GM20431 (cell line): ENCODE measurements around the gene DSTYK.
"Not testable (repeated sequence)": the region's sequence is repeated elsewhere in the genome, so short reads cannot be mapped to it uniquely, and the experiment has no call there.

ENCODE experiments used
- in situ Hi-C: fragments of 300-500 bp; cut with MseI, MboI; formaldehyde crosslinking; loops from one replicate; pipeline ENCODE4 v1.15.0; 2020; ENCODE audit warnings: low sequenced_read_pairs; ENCODE audit not compliant: unreplicated experiment

Gene DSTYK

DNA sequence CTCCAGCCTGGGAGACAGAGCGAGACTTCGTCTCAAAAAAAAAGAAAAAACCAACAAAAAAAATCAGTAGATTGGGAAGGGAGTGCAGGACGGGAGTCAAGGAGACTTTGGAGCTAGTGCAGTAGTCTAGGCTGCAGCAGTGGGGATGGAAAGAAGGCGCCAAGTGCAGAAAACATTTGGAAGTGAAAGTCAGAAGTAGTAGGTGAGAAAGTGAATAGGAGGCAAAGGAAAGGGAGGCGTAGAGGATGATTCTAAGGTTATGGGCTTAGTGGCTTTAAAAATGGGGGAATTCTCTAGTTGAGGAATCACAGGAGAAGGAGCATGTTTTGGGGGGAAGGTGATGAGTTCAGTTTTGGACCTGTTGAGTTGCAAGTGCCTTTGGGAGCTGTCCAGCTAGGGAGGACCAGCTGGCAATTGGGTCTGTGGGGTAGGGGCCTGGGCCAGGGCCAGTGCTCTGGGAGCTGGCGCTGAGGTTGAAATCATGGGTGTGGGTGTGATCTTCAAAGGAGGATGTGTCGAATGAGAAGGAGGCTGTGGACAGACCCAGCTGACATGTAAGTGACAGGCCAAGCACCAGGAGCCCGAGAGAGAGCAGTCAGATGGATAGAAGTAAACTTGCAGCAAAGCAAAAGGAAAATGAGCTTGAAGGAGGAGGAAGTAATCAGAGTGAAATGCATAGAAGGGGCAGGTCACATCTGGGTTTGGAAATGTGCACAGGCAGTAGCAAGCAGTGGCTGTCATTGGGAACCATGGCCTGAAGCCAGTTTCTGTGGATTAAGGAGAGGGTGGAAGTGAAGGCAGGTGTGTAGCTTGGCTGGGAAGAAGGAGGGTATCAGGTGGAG is 32.1 kb upstream of the DSTYK start:
- in situ Hi-C loops = no loop called here

- in situ Hi-C loops = no loop called here
These were observed 30.0 kb upstream of the DSTYK start for GRCh38 chr1:205241366-205242030.

GRCh38 chr1:205240569-205240968 is 29.1 kb upstream of the DSTYK start:
- in situ Hi-C loops = no loop called here

DNA sequence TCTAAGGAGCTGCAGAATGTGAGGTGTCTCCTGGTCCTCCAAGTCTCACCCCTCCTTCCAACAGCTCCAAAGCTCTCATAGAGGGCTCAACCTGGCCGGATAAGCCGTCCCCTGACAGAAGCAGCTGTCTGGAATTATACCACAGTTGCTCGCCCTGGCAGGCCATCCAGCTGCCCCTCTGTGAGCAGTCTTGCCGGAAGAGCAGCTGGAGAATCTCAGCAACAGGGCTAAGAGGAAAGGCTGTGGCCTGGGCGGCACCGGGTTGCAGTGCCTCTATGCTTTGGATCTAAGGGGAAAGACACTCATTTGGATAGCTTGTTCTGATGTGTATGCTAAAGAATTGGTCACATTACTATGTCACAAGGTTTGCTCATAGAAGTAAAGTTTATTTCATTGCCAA is 28.6 kb upstream of the DSTYK start:
- in situ Hi-C loops = no loop called here

- in situ Hi-C loops = no loop called here
These were observed 27.6 kb upstream of the DSTYK start for GRCh38 chr1:205239078-205239477.

DNA sequence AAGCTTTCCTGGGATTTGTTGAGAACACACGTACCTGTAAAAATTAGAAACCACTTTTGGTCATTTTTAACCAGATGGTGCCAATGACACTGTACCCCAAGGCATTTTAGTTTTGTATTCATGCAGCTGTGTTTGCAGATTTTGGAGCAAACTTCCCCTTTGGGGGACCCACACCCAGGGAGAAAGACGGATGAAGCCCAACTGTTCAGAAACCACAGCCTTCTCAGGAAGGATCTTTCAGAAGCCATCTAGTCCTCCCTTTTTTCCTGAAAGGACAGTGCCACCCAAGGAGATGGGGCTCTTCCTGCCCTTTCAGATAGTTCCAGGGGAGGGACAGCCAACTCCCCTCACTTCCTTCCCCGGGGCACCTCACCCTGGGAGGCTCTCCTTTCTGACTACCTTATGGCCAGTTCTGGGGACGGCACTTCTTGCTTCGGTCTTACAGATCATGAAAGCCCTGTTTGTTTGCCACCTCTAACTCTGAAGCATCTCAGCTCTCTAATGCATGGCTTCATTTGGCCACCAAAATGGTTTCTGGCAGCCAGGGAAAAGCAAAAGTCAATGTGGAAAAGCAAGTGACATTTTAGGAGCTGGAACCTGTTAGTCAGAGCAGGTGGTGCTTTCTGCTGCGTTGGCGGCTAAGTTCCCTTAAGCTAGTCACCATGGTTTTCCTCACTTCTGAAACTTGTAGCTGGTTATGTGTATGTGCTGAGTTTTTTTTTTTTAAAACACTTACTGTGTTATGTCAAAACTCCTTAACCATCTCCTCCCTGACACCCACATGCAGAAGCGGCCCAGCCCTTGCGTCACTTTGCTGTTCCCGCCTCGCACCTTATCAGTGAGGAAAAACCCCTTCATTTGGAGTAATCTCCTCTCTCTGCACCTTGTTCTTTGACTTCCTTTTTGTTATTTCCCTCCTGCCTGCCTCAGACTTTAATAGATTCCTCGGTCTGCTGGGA is 26.3 kb upstream of the DSTYK start:
- in situ Hi-C loops = no loop called here

- in situ Hi-C loops = no loop called here
These were observed 25.5 kb upstream of the DSTYK start for GRCh38 chr1:205236951-205237475.

DNA sequence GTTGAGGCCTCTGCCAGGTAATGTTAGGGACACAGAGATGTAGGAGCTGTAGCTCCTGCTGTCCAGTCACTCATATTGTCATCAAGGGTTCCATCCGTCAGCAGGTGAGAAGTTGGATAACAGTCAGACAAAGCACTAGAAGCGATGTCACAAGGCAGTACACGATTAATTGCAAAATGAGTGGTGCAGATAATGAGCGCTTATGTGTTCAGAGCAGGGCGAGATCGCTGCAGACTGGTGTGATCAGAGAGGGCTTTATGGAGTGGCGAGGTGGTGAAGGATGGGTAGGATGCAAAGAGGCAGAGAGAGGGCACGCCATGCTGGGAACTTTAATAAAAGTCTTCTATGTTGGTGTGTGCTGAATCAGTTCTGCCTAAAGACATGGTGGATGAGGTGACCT is 25.0 kb upstream of the DSTYK start:
- in situ Hi-C loops = no loop called here

GRCh38 chr1:205235951-205236350 is 24.4 kb upstream of the DSTYK start:
- in situ Hi-C loops = no loop called here

DNA sequence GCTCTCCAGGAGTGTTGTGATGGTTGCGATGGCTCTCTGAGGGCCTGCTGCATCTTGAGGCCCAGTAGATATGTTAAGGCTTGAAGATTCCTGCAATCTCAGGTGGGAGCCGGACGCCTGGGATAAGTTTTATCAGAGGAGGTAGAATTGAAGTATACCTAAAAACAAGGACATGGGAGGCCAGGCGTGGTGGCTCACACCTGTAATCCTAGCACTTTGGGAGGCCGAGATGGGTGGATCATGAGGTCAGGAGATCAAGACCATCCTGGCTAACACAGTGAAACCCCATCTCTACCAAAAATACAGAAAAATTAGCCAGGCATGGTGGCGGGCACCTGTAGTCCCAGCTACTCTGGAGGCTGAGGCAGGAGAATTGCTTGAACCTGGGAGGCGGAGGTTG is 22.5 kb upstream of the DSTYK start:
- in situ Hi-C loops = not testable (repeated sequence)

- in situ Hi-C loops = no loop called here
These were observed 21.5 kb upstream of the DSTYK start for GRCh38 chr1:205232945-205233397.

GRCh38 chr1:205232127-205232820 is 20.8 kb upstream of the DSTYK start:
- in situ Hi-C loops = no loop called here

DNA sequence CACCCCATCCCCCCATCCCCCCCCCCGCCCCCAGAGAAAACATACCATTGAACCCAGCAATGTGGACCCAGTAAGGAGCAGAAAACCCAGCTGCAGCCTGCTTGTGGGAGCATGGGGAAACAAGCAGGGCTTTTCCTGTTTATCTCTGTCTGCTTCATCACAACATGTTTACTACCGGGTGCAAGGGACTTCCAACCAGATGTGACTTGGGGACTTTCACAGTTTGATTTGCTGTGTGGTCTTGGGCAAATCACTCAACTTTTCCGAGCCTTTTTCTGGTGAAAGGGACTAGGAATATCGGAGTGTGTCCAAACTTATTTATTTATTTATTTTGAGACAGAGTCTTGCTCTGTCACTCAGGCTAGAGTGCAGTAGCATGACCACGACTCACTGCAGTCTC is 19.5 kb upstream of the DSTYK start:
- in situ Hi-C loops = no loop called here

GRCh38 chr1:205229916-205230700 is 18.6 kb upstream of the DSTYK start:
- in situ Hi-C loops = no loop called here

GRCh38 chr1:205229399-205229871 is 17.9 kb upstream of the DSTYK start:
- in situ Hi-C loops = no loop called here

- in situ Hi-C loops = no loop called here
These were observed 16.6 kb upstream of the DSTYK start for GRCh38 chr1:205228093-205228521.

DNA sequence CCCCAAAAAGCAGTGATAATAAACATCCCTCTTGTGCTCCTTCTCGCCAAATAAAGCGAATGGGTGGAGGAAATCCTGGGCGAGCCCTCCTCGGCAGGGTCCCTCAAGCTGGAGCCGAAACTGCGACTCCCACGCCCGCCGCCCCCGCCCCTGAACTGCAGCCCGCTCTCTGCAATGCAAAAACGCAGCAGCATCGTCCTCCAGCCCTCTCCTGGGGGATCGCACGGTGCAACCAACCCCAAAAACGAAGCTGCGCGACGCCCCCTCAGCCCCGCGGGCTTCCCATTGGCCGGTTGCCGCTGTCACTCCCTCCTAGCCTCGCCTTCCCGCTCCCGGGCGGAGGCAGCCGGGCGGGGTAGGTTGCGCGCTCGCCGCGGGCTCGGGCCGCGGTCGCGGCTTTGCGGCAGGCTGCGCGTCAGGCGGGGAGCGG is 16.1 kb upstream of the DSTYK start, which contains the start of gene TMCC2:
Gene TMCC2, plus strand, starts transcription at position 363 of the 430 bp plus-strand sequence. CDS start 619 bp downstream, outside the sequence.
- in situ Hi-C loops = no loop called here

DNA sequence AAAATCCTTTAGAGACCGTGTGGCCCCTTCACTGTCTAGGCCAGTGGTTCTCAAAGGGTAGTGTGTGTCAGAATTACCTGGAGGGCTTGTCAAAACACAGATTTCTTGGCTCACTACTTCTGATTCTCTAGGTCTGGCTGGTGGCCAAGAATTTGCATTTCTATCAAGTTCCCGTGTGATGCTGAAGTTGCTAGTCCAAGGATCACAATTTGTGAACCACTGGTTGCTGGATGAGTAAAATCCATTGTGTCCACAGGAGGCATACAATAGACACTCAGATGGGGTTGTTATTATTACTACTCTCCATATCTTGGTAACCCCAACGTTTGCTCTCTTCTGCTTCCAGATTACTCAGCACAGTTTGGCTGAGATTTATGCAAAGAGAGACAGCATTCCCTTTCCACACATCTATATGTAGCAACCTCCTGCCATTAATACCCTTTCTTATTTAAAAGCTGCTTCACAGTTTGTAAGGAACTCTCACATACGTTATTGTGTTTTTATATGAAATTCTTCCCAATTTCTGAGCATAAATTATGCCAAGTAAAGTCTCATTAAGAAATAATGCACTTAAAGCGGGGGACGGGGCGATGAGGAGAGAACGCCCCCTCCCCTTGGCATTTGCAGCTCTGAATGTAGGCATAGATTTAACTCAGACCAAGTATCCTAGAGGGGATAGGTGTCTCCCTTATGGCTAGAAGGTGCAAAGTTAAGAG is 15.5 kb upstream of the DSTYK start:
- in situ Hi-C loops = no loop called here
